Heart right ventricle (tissue), 16 donors: ENCODE measurements around the gene FSD2. TPM values are rescaled to one million over a fixed set of nuclear protein-coding genes. Genes with fewer than 3 reads are reported as not detected.

ENCODE experiments used
- ATAC-seq, 8 donors: fragments of 200-7000 bp; cut with Tn5 transposase; one replicate each; pipeline ENCODE4 v1.9.1; 2020; ENCODE audit warnings: mild to moderate bottlenecking in 8 of 8, moderate library complexity in 8 of 8, moderate number of reproducible peaks in 1 of 8
- DNase-seq, 2 donors: peaks; one replicate each; pipeline ENCODE4 v3.0.0-alpha.2; 2020
- H3K27ac ChIP-seq, 10 donors: fragments of 200-600 bp; sonication (generic) in 2 of 10; one replicate each; pipeline versions ENCODE4 v1.5.0 to v1.8.0; 2020 to 2022; ENCODE audit warnings: mild to moderate bottlenecking in 3 of 10
- H3K27me3 ChIP-seq, 7 donors: fragments of 200-600 bp; one replicate each; pipeline ENCODE4 v1.8.0; 2021 to 2022; ENCODE audit warnings: mild to moderate bottlenecking in 2 of 7
- H3K36me3 ChIP-seq, 9 donors: fragments of 200-600 bp; sonication (generic) in 1 of 9; one replicate each; pipeline versions ENCODE4 v1.5.0 to v1.8.0; 2020 to 2022; ENCODE audit warnings: mild to moderate bottlenecking in 2 of 9
- H3K4me1 ChIP-seq, 9 donors: fragments of 200-600 bp; sonication (generic) in 1 of 9; one replicate each; pipeline versions ENCODE4 v1.5.0 to v1.8.0; 2020 to 2022; ENCODE audit warnings: mild to moderate bottlenecking in 4 of 9
- H3K4me3 ChIP-seq, 10 donors: fragments of 200-600 bp; sonication (generic) in 2 of 10; one replicate each; pipeline versions ENCODE4 v1.5.0 to v1.8.0; 2020 to 2022; ENCODE audit warnings: mild to moderate bottlenecking in 7 of 10, moderate library complexity in 2 of 10
- H3K9me3 ChIP-seq, 11 donors: fragments of 200-600 bp in 10 of 11; sonication (generic) in 2 of 11; one replicate each; pipeline versions ENCODE4 v1.5.0 to v1.8.0; 2013 to 2022; ENCODE audit warnings: mild to moderate bottlenecking in 2 of 11, control low read depth in 1 of 11, moderate library complexity in 1 of 11
- CTCF ChIP-seq, 9 donors: fragments of 200-600 bp; sonication (generic) in 2 of 9; IDR thresholded peaks; one replicate each; pipeline versions ENCODE4 v1.5.0 to v1.8.0; 2021 to 2022; ENCODE audit warnings: antibody characterized with exemption in 9 of 9, mild to moderate bottlenecking in 5 of 9, moderate library complexity in 1 of 9
- WGBS, 2 donors: extraction: QIAGEN DNeasy Blood & Tissue Kit; methylation state at CpG; one replicate each; pipeline ENCODE4 v1.1.7; 2013; ENCODE audit warnings: inconsistent platforms in 1 of 2; 5-methylcytosine and 5-hydroxymethylcytosine counted together
- intact Hi-C, 10 donors: fragments of 100-400 bp; cut with DNase I; formaldehyde crosslinking; loops; one replicate each; pipeline versions ENCODE4 v1.11.1 to v1.14.2; 2022
- polyA plus RNA-seq, 2 donors: library from polyadenylated mRNA; stranded (reverse); fragments of 200-250 nt; gene quantifications; one replicate each; pipeline ENCODE4 v1.2.3, GENCODE V29; 2013
- total RNA-seq, 10 donors: library from RNA; stranded (reverse); fragmentation: NEBNext Ultra II Directional in 3 of 10; extraction: Animal tissue kit (Norgen Biotek cat#: 25700) in 3 of 10; gene quantifications; one replicate each; pipeline versions ENCODE4 v1.2.1 to v1.2.4, GENCODE V29; 2021 to 2023
- donor health status: Arrhythmogenic right ventricular cardiomyopathy.
- donor health status: ischemic (EF 13 %, LVEDD 7.1; RV severe dilation, severe dysfunction).
- donor health status: healthy with polysubstance abuse.
- donor health status: DM: no; HTN: yes; CAD: no.
- donor health status: DM: no; HTN: no; CAD: no.
- donor health status: ischemic (EF 25% LVEDD 6.9; RV normal size, moderate dysfunction).
- donor health status: ischemic (EF 25% LVEDD 5.7; RV mildly dilated, moderate dysfunction).
- donor health status: healthy.
- donor health status: DM: yes; HTN: yes; CAD: no.
- donor health status: Ischemic cardiomyopathy.
- donor health status: ischemic (EF 35%, LVEDD 5.7; RV mildly dilated, moderate dysfunction).
- donor health status: nonischemic (EF 11% LVEDD 7.7; RV severe dilation, severe dysfunction).
- donor health status: DM: yes; HTN: yes; CAD: no.
- donor health status: PGD.
- donor health status: ischemic (EF 29% LVEDD 5.4; RV normal size, mild dysfunction).
- donor health status: nonischemic (EF 23%, LVEDD 6.1; RV moderate dilation, normal function).

Gene FSD2
- total and polyA plus RNA-seq, 12 donors: 1.7 to 142 (median 85.2) TPM

- ATAC-seq (no peak), DNase-seq (no peak)
- H3K27ac ChIP-seq: no peak overlapping the region
- H3K36me3 ChIP-seq: peaks cover 0 to 16% (median 0%) of the 10 kb centered on the region in 9 donors
- no peaks in the 10 kb centered on the region for H3K27me3 ChIP-seq
- no peaks in the 10 kb centered on the region for H3K9me3 ChIP-seq
- intact Hi-C loops: no loop called here
- no peaks in the 10 kb centered on the region for H3K4me1 ChIP-seq
- 90 to 92% methylated on average over 11 of the region's 11 CpGs for WGBS, 2 donors
- no peak overlapping the region for H3K4me3 ChIP-seq
- no peak for TF ChIP-seq CTCF (IDR thresholded peaks at IDR 0.05)
Measured at GRCh38 chr15:82730022-82730530, 75.8 kb downstream of the FSD2 start.

GRCh38 chr15:82726816-82727215 is 79.1 kb downstream of the FSD2 start:
- Histone ChIP-seq H3K9me3 (no peaks in the 10 kb centered on the region), H3K4me3 (no peak overlapping the region), H3K4me1 (no peaks in the 10 kb centered on the region), H3K27me3 (no peaks in the 10 kb centered on the region), H3K27ac (no peak overlapping the region), H3K36me3 (no peaks in the 10 kb centered on the region)
- DNase-seq (no peak), ATAC-seq (no peak)
- 93% methylated on average over 10 of the region's 10 CpGs for WGBS, 2 donors
- intact Hi-C loops: no loop called here
- TF ChIP-seq CTCF (IDR thresholded peaks at IDR 0.05): no peak

- intact Hi-C loops: no loop called here
- peaks cover 1 to 5% (median 3%) of the 10 kb centered on the region in 9 donors for H3K4me1 ChIP-seq
- WGBS, 2 donors: 93 to 94% methylated on average over 4 of the region's 4 CpGs
- no peak for TF ChIP-seq CTCF (IDR thresholded peaks at IDR 0.05)
- H3K36me3 ChIP-seq: no peaks in the 10 kb centered on the region
- no peak for DNase-seq
- H3K27me3 ChIP-seq: peaks cover 0 to 38% (median 24%) of the 10 kb centered on the region in 7 donors
- no peak for ATAC-seq
- H3K27ac ChIP-seq: no peak overlapping the region
- H3K9me3 ChIP-seq: no peaks in the 10 kb centered on the region
- H3K4me3 ChIP-seq: no peak overlapping the region
Measured at GRCh38 chr15:82715003-82715402, 90.9 kb downstream of the FSD2 start.

GRCh38 chr15:82714016-82714415 is 91.9 kb downstream of the FSD2 start:
- Histone ChIP-seq H3K4me3 (no peak overlapping the region), H3K27me3 (peaks cover 0 to 44% (median 24%) of the 10 kb centered on the region in 7 donors), H3K27ac (no peak overlapping the region), H3K9me3 (no peaks in the 10 kb centered on the region), H3K4me1 (peaks cover 4 to 11% (median 10%) of the 10 kb centered on the region in 9 donors), H3K36me3 (no peaks in the 10 kb centered on the region)
- TF ChIP-seq CTCF (IDR thresholded peaks at IDR 0.05): no peak
- DNase-seq (no peak), ATAC-seq (no peak)
- intact Hi-C loops: no loop called here
- WGBS, 2 donors: 69 to 73% methylated on average over 3 of the region's 3 CpGs
